ENCODE measurements around the gene KDM3A. TPM values are rescaled to one million over a fixed set of nuclear protein-coding genes. Genes with fewer than 3 reads are reported as not detected.

Gene KDM3A
- total RNA-seq, 2 experiments from 2014 or later = 55.5 to 57.3 TPM

DNA sequence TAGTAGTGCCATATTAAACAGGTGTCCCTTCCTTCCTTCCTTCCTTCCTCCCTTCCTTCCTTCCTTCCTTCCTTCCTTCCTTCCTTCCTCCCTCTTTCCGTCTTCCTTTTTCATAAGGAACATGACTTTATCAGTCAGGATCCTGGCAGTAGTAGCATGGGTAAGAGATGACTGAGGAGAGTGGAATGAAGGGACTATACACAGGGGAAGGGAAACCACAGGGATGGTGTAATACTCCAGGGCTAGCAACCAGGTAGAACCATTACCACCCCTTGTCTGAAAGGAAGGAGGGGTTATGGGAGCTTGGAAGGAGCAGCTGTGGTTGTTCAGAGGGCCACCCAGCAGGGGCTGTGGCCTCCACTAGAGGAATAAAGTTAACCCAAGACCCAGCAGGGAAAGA is 23.2 kb upstream of the KDM3A start:
- Mint-ChIP-seq H3K4me1 (no peaks in the 10 kb centered on the region), H3K27ac (no peak overlapping the region), H3K4me3 (no peak overlapping the region), H3K9me3 (peaks cover 2% of the 10 kb centered on the region), H3K27me3 (peaks cover 11% of the 10 kb centered on the region), H3K36me3 (peaks cover 4% of the 10 kb centered on the region)
- no peak for DNase-seq

DNA sequence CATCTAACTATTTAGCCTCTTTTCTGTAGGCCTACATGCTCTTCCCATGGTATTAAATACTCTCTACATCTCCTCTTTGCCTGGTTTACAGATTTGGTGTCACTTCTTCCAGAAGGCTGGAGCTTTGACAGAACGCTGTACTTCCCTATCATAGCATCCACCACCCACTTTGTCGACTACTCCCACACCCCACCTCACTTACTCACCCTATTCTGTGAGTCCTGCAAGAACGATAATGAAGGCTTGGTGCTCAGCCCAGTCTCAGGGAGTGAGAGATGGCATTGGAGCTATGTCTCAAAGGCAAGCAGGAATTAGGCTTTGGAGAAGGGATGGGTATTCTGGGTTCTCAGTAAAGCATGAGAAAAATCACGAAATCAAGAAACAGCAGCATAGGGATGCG is 20.3 kb upstream of the KDM3A start:
- Mint-ChIP-seq H3K36me3 (peaks cover 4% of the 10 kb centered on the region), H3K9me3 (peaks cover 2% of the 10 kb centered on the region), H3K4me3 (no peak overlapping the region), H3K27me3 (peaks cover 10% of the 10 kb centered on the region), H3K27ac (no peak overlapping the region), H3K4me1 (no peaks in the 10 kb centered on the region)
- DNase-seq = no peak

DNA sequence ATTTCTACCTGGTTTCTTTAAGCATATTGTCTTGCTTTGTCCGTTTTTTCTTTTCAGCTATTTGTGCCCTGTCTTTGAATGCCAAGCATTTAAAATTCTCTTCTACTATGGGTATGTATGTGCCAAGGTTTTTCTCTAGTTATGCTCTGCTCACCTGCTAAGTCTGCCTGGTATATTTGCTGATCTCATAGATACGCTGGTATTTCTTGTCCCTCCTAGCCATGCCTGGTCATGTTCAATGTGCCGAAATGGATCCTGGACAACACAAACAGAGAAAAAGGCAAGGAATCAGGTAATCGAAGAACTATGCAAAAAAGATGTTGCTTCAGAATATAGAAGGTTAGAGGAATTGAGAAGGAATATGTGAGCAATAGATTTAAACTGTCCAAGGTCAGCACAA is 14.9 kb upstream of the KDM3A start:
- H3K27me3 Mint-ChIP-seq = peaks cover 10% of the 10 kb centered on the region
- H3K27ac Mint-ChIP-seq = no peak overlapping the region
- H3K36me3 Mint-ChIP-seq = no peaks in the 10 kb centered on the region
- DNase-seq = no peak
- no peaks in the 10 kb centered on the region for H3K4me1 Mint-ChIP-seq
- H3K9me3 Mint-ChIP-seq = peaks cover 8% of the 10 kb centered on the region
- H3K4me3 Mint-ChIP-seq = no peak overlapping the region

DNA sequence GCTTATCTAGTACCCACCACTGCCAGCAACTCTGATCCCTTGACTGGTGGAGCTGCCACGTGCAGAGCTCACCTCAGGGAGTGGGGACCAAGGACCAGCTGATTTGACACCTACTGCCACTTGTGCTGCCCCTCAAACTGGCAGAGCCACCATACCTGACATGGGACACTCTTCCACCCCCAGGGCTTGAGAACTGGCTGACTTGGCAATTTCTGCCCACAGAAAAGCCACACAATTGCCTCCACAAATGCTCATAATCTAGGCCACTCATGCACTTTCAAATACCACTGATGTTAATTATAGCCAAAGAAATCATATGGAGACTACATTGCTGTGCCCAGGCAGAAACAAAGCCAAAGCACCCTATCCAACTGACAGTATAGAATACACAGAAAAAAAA is 11.8 kb upstream of the KDM3A start:
- Mint-ChIP-seq H3K9me3 (peaks cover 8% of the 10 kb centered on the region), H3K27me3 (peaks cover 8% of the 10 kb centered on the region), H3K4me3 (no peak overlapping the region), H3K27ac (no peak overlapping the region), H3K4me1 (no peaks in the 10 kb centered on the region), H3K36me3 (no peaks in the 10 kb centered on the region)
- no peak for DNase-seq

DNA sequence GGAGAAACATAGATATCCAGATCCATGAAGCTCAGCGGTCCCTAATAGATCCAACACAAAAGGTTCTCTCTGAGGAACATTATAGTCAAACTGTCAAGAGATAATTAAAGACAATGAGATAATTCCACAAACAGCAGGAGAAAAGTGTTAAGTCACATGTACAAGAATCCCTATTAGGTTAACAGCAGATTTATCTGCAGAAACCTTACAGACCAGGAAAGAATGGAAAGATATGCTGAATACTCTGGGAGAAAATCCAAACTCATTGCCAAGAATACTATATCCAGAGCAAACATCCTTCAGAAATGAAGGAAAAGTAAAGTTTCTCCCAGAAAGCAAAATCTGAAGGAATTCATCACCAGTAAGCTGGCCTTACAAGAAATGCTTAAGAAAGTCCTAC is 10.8 kb upstream of the KDM3A start:
- Mint-ChIP-seq H3K4me3 (no peak overlapping the region), H3K27ac (no peak overlapping the region), H3K4me1 (no peaks in the 10 kb centered on the region), H3K27me3 (peaks cover 6% of the 10 kb centered on the region), H3K36me3 (no peaks in the 10 kb centered on the region), H3K9me3 (peaks cover 8% of the 10 kb centered on the region)
- DNase-seq = no peak

- DNase-seq = no peak
- H3K36me3 Mint-ChIP-seq = peaks cover 2% of the 10 kb centered on the region
- H3K4me3 Mint-ChIP-seq = no peak overlapping the region
- no peaks in the 10 kb centered on the region for H3K4me1 Mint-ChIP-seq
- peaks cover 4% of the 10 kb centered on the region for H3K27me3 Mint-ChIP-seq
- H3K9me3 Mint-ChIP-seq = peaks cover 14% of the 10 kb centered on the region
- no peak overlapping the region for H3K27ac Mint-ChIP-seq
Measured at GRCh38 chr2:86433137-86433536, 8.0 kb upstream of the KDM3A start.

DNA sequence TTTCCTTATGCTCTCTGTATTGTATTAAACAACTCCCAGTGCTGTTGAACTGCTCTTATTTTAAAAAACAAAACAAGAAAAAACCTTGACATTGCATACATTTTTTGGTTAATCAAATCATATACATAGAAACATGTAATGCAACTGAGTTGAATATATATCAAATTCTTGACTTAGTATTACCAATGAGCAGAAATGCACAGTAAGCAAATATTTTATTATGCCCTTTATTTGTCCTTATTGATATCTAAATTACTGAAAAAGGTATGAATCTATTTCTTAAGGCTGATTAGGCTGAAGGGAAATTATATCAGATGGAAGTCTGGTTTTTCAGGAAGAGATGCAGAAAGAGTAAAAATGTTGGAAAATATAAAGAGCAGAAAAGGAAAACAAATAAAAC is 6.9 kb upstream of the KDM3A start:
- DNase-seq = no peak
- Mint-ChIP-seq H3K27me3 (peaks cover 4% of the 10 kb centered on the region), H3K9me3 (peaks cover 15% of the 10 kb centered on the region), H3K4me1 (no peaks in the 10 kb centered on the region), H3K36me3 (peaks cover 2% of the 10 kb centered on the region), H3K27ac (no peak overlapping the region), H3K4me3 (no peak overlapping the region)

GRCh38 chr2:86435531-86435930 is 5.6 kb upstream of the KDM3A start:
- no peak for DNase-seq
- peaks cover 4% of the 10 kb centered on the region for H3K4me1 Mint-ChIP-seq
- H3K27ac Mint-ChIP-seq = no peak overlapping the region
- H3K27me3 Mint-ChIP-seq = peaks cover 6% of the 10 kb centered on the region
- peaks cover 13% of the 10 kb centered on the region for H3K36me3 Mint-ChIP-seq
- no peak overlapping the region for H3K4me3 Mint-ChIP-seq
- H3K9me3 Mint-ChIP-seq = peaks cover 15% of the 10 kb centered on the region

- Mint-ChIP-seq H3K27me3 (peaks cover 7% of the 10 kb centered on the region), H3K9me3 (peaks cover 16% of the 10 kb centered on the region), H3K4me3 (no peak overlapping the region), H3K36me3 (peaks cover 14% of the 10 kb centered on the region), H3K4me1 (peaks cover 5% of the 10 kb centered on the region), H3K27ac (no peak overlapping the region)
- DNase-seq = no peak
Measured at GRCh38 chr2:86436328-86436727, 4.8 kb upstream of the KDM3A start.

- Mint-ChIP-seq H3K27ac (peak overlapping the region; percentile 100), H3K27me3 (peaks cover 3% of the 10 kb centered on the region), H3K36me3 (peaks cover 40% of the 10 kb centered on the region), H3K4me1 (peaks cover 30% of the 10 kb centered on the region), H3K4me3 (peak overlapping the region; percentile 90), H3K9me3 (peaks cover 16% of the 10 kb centered on the region)
- DNase-seq = no peak
Measured at GRCh38 chr2:86439879-86440630, 1.1 kb upstream of the KDM3A start.

GRCh38 chr2:86441392-86441881 is 266 bp downstream of the KDM3A start:
- no peak for DNase-seq
- Mint-ChIP-seq H3K9me3 (peaks cover 16% of the 10 kb centered on the region), H3K27ac (peak overlapping the region; percentile 100), H3K4me3 (peak overlapping the region; percentile 90), H3K36me3 (peaks cover 51% of the 10 kb centered on the region), H3K27me3 (peaks cover 3% of the 10 kb centered on the region), H3K4me1 (peaks cover 41% of the 10 kb centered on the region)

DNA sequence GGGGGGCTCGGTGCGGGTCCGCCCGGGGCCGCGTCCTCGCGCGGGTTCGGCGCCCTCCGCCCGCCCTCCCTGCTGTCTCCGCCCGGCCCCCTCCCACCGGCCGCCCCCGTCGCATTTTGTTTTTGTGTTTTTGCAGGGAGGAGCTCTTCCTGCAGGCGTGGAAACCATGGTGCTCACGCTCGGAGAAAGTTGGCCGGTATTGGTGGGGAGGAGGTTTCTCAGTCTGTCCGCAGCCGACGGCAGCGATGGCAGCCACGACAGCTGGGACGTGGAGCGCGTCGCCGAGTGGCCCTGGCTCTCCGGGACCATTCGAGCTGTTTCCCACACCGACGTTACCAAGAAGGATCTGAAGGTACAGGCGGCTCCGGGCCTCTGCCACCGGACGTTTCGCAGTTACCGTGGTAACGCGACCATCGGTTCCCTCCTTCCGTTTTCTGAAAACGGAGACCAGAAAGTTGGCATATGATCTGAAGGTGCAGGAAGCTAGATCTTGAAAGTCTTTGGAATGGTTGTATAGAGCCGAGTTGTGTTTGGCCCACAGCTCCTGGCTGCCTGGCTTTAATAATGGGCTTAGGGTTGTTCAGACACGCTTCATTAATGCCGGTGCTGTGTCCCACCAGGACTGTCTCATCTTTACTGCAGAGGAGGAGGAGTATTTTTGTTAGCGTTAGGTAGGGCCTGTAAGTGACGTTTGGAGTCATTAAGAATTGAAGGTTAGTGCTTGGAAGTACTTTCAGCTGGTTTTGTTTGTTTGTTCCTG is 891 bp downstream of the KDM3A start:
- H3K36me3 Mint-ChIP-seq = peaks cover 56% of the 10 kb centered on the region
- peaks cover 16% of the 10 kb centered on the region for H3K9me3 Mint-ChIP-seq
- H3K4me3 Mint-ChIP-seq = peak overlapping the region; percentile 94
- DNase-seq = peak; percentile 67
- peaks cover 3% of the 10 kb centered on the region for H3K27me3 Mint-ChIP-seq
- peaks cover 42% of the 10 kb centered on the region for H3K4me1 Mint-ChIP-seq
- H3K27ac Mint-ChIP-seq = peak overlapping the region; percentile 94

DNA sequence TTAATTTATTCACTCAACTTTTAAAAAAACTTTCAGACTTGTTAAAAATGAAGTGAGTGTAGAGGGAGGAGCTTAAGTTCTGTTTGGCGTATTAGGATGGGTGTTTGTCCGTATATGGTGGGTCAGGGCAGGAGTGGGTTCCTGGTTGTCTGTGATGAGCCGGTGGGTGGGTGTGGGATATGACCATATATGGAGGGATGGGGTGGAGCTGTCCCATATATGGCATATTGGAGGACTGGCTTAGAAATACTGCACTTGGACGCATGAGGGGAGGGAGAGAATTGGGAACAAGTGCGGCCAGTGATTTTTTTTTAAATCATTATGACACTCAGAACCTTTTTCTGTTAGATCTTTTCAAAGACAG is 1.5 kb downstream of the KDM3A start:
- peak; percentile 81 for DNase-seq
- Mint-ChIP-seq H3K27me3 (peaks cover 3% of the 10 kb centered on the region), H3K9me3 (peaks cover 13% of the 10 kb centered on the region), H3K4me1 (peaks cover 46% of the 10 kb centered on the region), H3K27ac (peak overlapping the region; percentile 94), H3K36me3 (peaks cover 58% of the 10 kb centered on the region), H3K4me3 (peak overlapping the region; percentile 94)

DNA sequence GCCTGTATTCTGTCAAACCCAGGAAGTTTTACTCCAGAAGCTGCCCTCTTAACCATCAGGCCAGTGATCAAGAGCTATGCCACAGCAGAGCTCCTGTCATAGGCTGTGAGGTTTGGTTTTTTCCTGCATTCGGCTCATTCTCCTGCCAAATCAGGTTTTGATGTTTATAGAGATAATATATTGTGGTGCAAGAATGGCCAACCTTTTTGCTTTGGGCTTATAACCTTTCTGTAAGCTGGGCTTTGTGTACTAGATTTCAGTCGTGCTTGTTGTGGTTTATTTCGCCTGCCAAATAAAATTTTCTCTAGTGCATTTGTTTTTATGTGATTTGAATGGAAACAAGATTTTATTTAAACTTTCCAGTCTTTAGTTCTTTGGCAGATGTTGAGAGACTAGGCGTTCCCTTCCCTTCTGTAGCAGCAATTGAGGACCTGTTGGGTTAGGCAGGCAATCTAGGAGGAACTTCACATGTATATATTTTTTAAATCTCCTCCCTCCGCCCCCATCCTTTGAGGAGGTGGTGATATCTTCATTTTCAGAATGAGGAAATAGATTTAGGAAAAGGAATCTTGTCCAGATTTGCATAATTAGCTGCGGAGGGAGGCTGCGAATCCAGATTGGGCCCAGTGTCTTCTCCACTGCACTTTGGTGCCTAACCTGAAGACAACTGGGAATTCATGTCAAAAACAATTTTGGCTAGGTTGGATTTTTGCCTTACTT is 2.6 kb downstream of the KDM3A start:
- H3K27ac Mint-ChIP-seq = peak overlapping the region; percentile 59
- H3K4me3 Mint-ChIP-seq = peak overlapping the region; percentile 94
- DNase-seq = no peak
- H3K4me1 Mint-ChIP-seq = peaks cover 56% of the 10 kb centered on the region
- H3K27me3 Mint-ChIP-seq = peaks cover 3% of the 10 kb centered on the region
- H3K9me3 Mint-ChIP-seq = peaks cover 9% of the 10 kb centered on the region
- H3K36me3 Mint-ChIP-seq = peaks cover 69% of the 10 kb centered on the region

GRCh38 chr2:86445436-86445835 is 4.3 kb downstream of the KDM3A start:
- H3K27ac Mint-ChIP-seq = no peak overlapping the region
- H3K4me3 Mint-ChIP-seq = no peak overlapping the region
- peaks cover 2% of the 10 kb centered on the region for H3K27me3 Mint-ChIP-seq

More at GRCh38 chr2:86445436-86445835, 4.3 kb downstream of the KDM3A start:
- DNase-seq = no peak
- H3K4me1 Mint-ChIP-seq = peaks cover 68% of the 10 kb centered on the region
- H3K36me3 Mint-ChIP-seq = peaks cover 74% of the 10 kb centered on the region
- H3K9me3 Mint-ChIP-seq = peaks cover 1% of the 10 kb centered on the region
